ENCODE data around the gene HMOX2. TPM values are rescaled to one million over a fixed set of nuclear protein-coding genes. Genes with fewer than 3 reads are reported as not detected.

Gene HMOX2
- total RNA-seq, 1 donor from 2014 or later = 52.8 TPM

DNA sequence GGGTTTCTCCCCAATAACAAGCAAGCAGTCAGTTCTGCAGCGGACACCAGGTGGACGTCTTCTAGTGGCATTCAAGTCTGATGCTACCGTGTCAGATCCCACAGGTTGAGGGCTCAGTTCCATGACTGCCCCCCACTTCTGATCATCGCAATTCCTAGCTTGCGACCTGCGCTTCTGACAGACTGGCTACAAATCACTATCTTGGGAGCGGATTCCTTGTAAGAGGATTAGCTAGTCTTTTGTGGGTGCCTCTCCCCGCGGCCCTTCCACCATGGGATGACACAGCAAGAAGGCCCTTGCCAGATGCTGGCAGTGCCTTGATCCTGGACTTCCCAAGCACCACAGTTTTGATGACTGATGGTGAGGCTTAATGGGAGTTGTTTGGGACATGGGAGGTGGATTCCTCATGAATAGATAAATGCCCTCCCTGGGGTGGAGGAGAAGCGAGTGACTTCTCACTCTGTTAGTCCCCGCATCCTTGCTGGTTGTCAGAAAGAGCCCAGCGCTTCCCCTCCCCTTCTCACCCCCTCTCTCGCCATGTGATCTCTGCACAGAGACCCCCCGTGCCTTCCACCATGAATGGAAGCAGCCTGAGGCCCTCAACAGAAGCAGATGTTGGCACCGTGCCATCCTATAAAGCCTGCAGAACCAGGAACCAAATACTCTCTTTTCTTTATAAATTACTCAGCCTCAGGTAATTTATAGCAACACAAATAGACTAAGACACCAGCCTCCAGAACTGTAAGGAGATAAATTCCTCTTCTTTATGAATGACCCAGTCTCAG is 43.3 kb downstream of the HMOX2 start:
- Histone ChIP-seq H3K4me1 (peaks cover 59% of the 10 kb centered on the region), H3K27ac (no peak overlapping the region), H3K4me3 (no peak overlapping the region), H3K36me3 (no peaks in the 10 kb centered on the region), H3K9me3 (no peaks in the 10 kb centered on the region), H3K27me3 (no peaks in the 10 kb centered on the region)
- TF ChIP-seq, protein P1, sequence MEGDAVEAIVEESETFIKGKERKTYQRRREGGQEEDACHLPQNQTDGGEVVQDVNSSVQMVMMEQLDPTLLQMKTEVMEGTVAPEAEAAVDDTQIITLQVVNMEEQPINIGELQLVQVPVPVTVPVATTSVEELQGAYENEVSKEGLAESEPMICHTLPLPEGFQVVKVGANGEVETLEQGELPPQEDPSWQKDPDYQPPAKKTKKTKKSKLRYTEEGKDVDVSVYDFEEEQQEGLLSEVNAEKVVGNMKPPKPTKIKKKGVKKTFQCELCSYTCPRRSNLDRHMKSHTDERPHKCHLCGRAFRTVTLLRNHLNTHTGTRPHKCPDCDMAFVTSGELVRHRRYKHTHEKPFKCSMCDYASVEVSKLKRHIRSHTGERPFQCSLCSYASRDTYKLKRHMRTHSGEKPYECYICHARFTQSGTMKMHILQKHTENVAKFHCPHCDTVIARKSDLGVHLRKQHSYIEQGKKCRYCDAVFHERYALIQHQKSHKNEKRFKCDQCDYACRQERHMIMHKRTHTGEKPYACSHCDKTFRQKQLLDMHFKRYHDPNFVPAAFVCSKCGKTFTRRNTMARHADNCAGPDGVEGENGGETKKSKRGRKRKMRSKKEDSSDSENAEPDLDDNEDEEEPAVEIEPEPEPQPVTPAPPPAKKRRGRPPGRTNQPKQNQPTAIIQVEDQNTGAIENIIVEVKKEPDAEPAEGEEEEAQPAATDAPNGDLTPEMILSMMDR (IDR thresholded peaks at IDR 0.05) = no peak
- TF ChIP-seq POLR2AphosphoS5 (IDR thresholded peaks at IDR 0.05; ENCODE audit: insufficient read depth in 1 of 2, low read depth in 1 of 2) (no peak), POLR2A (IDR thresholded peaks at IDR 0.05) (no peak)
- DNase-seq (ENCODE audit: extremely low spot score in 2 of 2) = no peak
- intact Hi-C loops (cut with DNase I) = no loop called here

DNA sequence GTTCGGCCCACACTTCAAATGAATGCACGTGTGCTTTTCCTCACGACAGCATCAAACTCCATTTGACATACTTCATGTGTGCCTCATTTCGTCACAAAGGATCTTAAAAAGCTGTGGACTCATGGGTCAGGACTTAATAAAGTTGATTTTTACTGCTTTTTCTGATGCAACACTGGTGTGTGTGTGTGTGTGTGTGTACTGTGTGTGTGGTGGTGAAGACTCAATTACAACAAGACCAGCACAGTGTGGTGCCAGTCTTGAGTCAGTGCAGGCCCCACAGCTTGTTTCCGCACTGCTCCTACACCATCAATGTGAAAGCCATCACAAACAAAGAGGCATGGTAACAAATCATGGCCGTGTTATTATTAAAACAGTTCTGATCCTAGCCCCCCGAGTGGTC is 44.7 kb downstream of the HMOX2 start:
- Histone ChIP-seq H3K27me3 (no peaks in the 10 kb centered on the region), H3K27ac (no peak overlapping the region), H3K9me3 (no peaks in the 10 kb centered on the region), H3K4me1 (peaks cover 54% of the 10 kb centered on the region), H3K36me3 (no peaks in the 10 kb centered on the region), H3K4me3 (no peak overlapping the region)
- TF ChIP-seq, protein P1 (IDR thresholded peaks at IDR 0.05) = no peak
- TF ChIP-seq POLR2AphosphoS5 (IDR thresholded peaks at IDR 0.05; ENCODE audit: insufficient read depth in 1 of 2, low read depth in 1 of 2) (no peak), POLR2A (IDR thresholded peaks at IDR 0.05) (no peak)
- no peak for DNase-seq (ENCODE audit: extremely low spot score in 2 of 2)
- intact Hi-C loops (cut with DNase I) = no loop called here

DNA sequence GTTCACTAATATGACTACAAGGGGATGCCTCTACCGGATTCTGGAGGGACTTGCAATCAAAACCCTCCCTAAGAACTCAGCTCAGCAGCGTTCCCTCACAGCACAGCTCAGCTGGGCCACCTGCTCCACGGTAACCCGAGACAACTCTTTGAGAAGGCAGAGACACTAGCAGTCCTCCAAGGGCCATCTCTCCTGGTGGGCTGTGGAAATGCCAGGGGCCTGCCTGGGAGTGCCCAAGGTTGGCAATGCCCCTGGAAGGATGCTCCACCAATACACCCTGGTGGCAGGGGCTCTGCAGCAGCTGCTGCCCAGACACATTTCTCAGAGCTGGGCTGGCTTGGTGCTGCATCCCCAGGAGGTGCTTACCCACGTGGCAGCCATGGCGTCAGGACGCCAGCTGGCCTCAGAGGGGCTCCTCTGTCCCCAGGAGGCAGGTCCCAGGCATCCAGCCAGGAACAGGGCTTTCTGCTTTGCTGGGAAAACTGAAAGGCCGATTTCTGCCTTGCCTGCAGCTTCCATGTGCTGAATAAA is 45.9 kb downstream of the HMOX2 start:
- H3K36me3 ChIP-seq = no peaks in the 10 kb centered on the region
- H3K27ac ChIP-seq = peak overlapping the region; percentile 47
- intact Hi-C loops (cut with DNase I) = no loop called here
- DNase-seq (ENCODE audit: extremely low spot score in 2 of 2) = no peak
- no peak overlapping the region for H3K4me3 ChIP-seq
- TF ChIP-seq, protein P1 (IDR thresholded peaks at IDR 0.05) = no peak
- TF ChIP-seq POLR2A (IDR thresholded peaks at IDR 0.05) = no peak
- no peak for TF ChIP-seq POLR2AphosphoS5 (IDR thresholded peaks at IDR 0.05; ENCODE audit: insufficient read depth in 1 of 2, low read depth in 1 of 2)
- H3K4me1 ChIP-seq = peaks cover 48% of the 10 kb centered on the region
- H3K9me3 ChIP-seq = no peaks in the 10 kb centered on the region
- no peaks in the 10 kb centered on the region for H3K27me3 ChIP-seq

DNA sequence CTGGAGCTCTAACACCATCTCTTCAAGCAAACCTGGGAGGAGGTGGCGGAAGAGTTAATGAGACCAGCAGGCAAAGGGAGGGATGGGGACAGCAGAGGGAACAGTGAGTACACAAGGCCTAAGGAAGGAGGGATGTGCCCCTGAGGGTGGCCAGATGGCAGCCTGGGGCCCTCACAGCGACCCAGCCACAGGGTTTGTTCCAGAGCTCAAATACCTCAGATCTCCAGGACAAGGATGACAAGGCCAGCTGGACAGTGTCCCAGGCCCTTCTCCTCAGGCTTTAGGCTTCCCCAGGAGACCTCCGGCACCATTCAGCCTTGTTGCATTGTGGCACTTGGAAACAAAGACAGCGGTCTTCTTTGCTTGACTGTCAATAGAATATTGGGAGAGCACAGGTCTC is 47.5 kb downstream of the HMOX2 start:
- TF ChIP-seq POLR2A (IDR thresholded peaks at IDR 0.05) (no peak), POLR2AphosphoS5 (IDR thresholded peaks at IDR 0.05; ENCODE audit: insufficient read depth in 1 of 2, low read depth in 1 of 2) (no peak)
- TF ChIP-seq, protein P1 (IDR thresholded peaks at IDR 0.05) = no peak

DNA sequence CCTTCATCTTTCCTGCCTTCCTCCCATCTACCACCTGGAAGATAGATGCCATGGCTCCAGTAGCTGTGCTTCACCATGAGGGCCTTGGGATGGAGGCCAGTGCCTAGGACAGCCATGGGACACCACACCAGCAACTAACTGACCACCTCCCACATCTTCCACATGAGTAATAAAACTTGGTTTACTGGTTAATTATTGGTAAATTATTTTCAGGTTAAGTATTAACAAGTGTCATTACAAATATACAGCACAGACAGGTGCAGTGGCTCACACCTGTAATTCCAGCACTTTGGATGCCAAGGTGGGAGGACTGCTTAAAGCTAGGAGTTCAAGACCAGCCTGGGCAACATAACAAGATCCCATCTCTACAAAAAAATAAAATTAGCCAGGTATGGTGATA is 48.4 kb downstream of the HMOX2 start:
- H3K27me3 ChIP-seq = no peaks in the 10 kb centered on the region
- no peak overlapping the region for H3K4me3 ChIP-seq
- no peak for DNase-seq (ENCODE audit: extremely low spot score in 2 of 2)
- peaks cover 38% of the 10 kb centered on the region for H3K4me1 ChIP-seq
- no peak overlapping the region for H3K27ac ChIP-seq
- intact Hi-C loops (cut with DNase I) = no loop called here
- no peaks in the 10 kb centered on the region for H3K36me3 ChIP-seq
- no peaks in the 10 kb centered on the region for H3K9me3 ChIP-seq
- TF ChIP-seq, protein P1 (IDR thresholded peaks at IDR 0.05) = no peak
- TF ChIP-seq POLR2A (IDR thresholded peaks at IDR 0.05) (no peak), POLR2AphosphoS5 (IDR thresholded peaks at IDR 0.05; ENCODE audit: insufficient read depth in 1 of 2, low read depth in 1 of 2) (no peak)

More for the DNA sequence above, 47.5 kb downstream of the HMOX2 start:
- no peaks in the 10 kb centered on the region for H3K9me3 ChIP-seq
- H3K36me3 ChIP-seq = no peaks in the 10 kb centered on the region
- no peaks in the 10 kb centered on the region for H3K27me3 ChIP-seq
- H3K27ac ChIP-seq = peak overlapping the region; percentile 47
- DNase-seq (ENCODE audit: extremely low spot score in 2 of 2) = no peak
- intact Hi-C loops (cut with DNase I) = no loop called here
- H3K4me1 ChIP-seq = peaks cover 37% of the 10 kb centered on the region
- no peak overlapping the region for H3K4me3 ChIP-seq

Measured in vagina (tissue), 2 donors.